K562 (cell line): ENCODE measurements around the gene C6orf47. TPM values are rescaled to one million over a fixed set of nuclear protein-coding genes. Genes with fewer than 3 reads are reported as not detected.
A peak's percentile ranks its signal among the peaks of the same experiment; 100 is the strongest.

Experiments
- CBX8 ChIP-seq: fragments of 200-600 bp; sonication (generic); IDR thresholded peaks from 2 replicates; pipeline ENCODE4 v1.6.1; 2012; ENCODE audit warnings: borderline replicate concordance, mixed run types, low read depth, mild to moderate bottlenecking, moderate library complexity, mixed read lengths, low read length, control low read depth, inconsistent platforms; ENCODE audit not compliant: poor library complexity, severe bottlenecking; ENCODE audit errors: extremely low read depth
- ELF1 ChIP-seq: fragments of 200-800 bp; sonication (Bioruptor generic); IDR thresholded peaks from 2 replicates; pipeline ENCODE4 v1.6.1; 2016; ENCODE audit warnings: missing genetic modification characterization, missing compliant biosample characterization
- IFI16 ChIP-seq: fragments of 250-450 bp; sonication (Bioruptor Pico); IDR thresholded peaks from 2 replicates; pipeline ENCODE4 v2.1.2; 2022; ENCODE audit warnings: mild to moderate bottlenecking, inconsistent platforms
- MAFK ChIP-seq: IDR thresholded peaks from 2 replicates; pipeline ENCODE4 v1.6.1; 2011; ENCODE audit warnings: low read length, improper control_type of control experiment
- MEIS2 ChIP-seq: fragments of 450-650 bp; IDR thresholded peaks from 2 replicates; pipeline ENCODE4 v1.6.1; 2014; ENCODE audit warnings: mild to moderate bottlenecking; ENCODE audit not compliant: partially characterized antibody
- NELFE ChIP-seq: IDR thresholded peaks from 2 replicates; pipeline ENCODE4 v1.6.1; 2011; ENCODE audit warnings: mild to moderate bottlenecking; ENCODE audit not compliant: insufficient read depth, insufficient read length
- PYGO2 ChIP-seq: fragments of 450-650 bp; IDR thresholded peaks from 2 replicates; pipeline ENCODE4 v1.6.1; 2016; ENCODE audit warnings: mild to moderate bottlenecking, missing genetic modification characterization, moderate library complexity, missing compliant biosample characterization
- RFX7 ChIP-seq: fragments of 250-450 bp; sonication (Bioruptor Pico); IDR thresholded peaks from 2 replicates; pipeline ENCODE4 v1.5.1; 2021; ENCODE audit warnings: mild to moderate bottlenecking
- RNF2 ChIP-seq: sonication (generic); IDR thresholded peaks from 2 replicates; pipeline ENCODE4 v1.6.1; 2016
- SIX5 ChIP-seq, 2 experiments: IDR thresholded peaks; 2 replicates each; pipeline ENCODE4 v1.6.1; 2011; ENCODE audit warnings: low read length in 2 of 2, borderline replicate concordance in 1 of 2, low read depth in 1 of 2, mild to moderate bottlenecking in 1 of 2, moderate library complexity in 1 of 2; ENCODE audit not compliant: insufficient read depth in 1 of 2
- TCFL5 ChIP-seq: fragments of 250-450 bp; sonication (Bioruptor Pico); conservative IDR thresholded peaks from 2 replicates; pipeline ENCODE4 v1.6.1; 2021; ENCODE audit warnings: mild to moderate bottlenecking, moderate library complexity, matching md5 sums
- ZNF212 ChIP-seq: fragments of 450-650 bp; formaldehyde crosslinking; IDR thresholded peaks from 2 replicates; pipeline ENCODE4 v1.4.0; 2020; ENCODE audit warnings: mild to moderate bottlenecking
- ZNF79 ChIP-seq: fragments of 250-450 bp; sonication (Bioruptor Pico); IDR thresholded peaks from 2 replicates; pipeline ENCODE4 v1.4.0; 2020; ENCODE audit warnings: low read depth, mild to moderate bottlenecking, moderate library complexity
- polyA plus RNA-seq, 8 experiments: library from polyadenylated mRNA; depleted of rRNA in 4 of 8; stranded (reverse) in 5 of 8; unstranded in 3 of 8; fragments of >200 nt; fragmentation: Nextera tagmentation in 2 of 8; fragmentation: Illumina TruSeq in 1 of 8; extraction: Ambion mirVana in 2 of 8; extraction: Trizol in 1 of 8; gene quantifications; 2 replicates each; pipeline versions ENCODE4 v1.2.1 to v1.2.3, GENCODE V29; 2011 to 2014; ENCODE audit warnings: inconsistent platforms in 1 of 8, missing spikeins in 1 of 8
- total RNA-seq, 7 experiments: library from RNA; depleted of rRNA in 6 of 7; stranded (reverse); fragments of >200 nt in 6 of 7; fragmentation: Illumina TruSeq in 2 of 7; extraction: Trizol in 2 of 7; gene quantifications; 2 replicates each; pipeline versions ENCODE4 v1.2.1 to v1.2.3, GENCODE V29; 2011 to 2021; ENCODE audit warnings: low replicate concordance in 1 of 7
- TF ChIP-seq, protein P1 (sequence below): sonication (generic); formaldehyde crosslinking; IDR thresholded peaks from 2 replicates; pipeline ENCODE4 v1.8.0; 2022; ENCODE audit warnings: missing genetic modification reagents, mild to moderate bottlenecking, borderline replicate concordance
- TF ChIP-seq, protein P2 (sequence below): sonication (generic); formaldehyde crosslinking; IDR thresholded peaks from 2 replicates; pipeline ENCODE4 v1.8.0; 2022; ENCODE audit warnings: missing genetic modification reagents, mild to moderate bottlenecking, moderate library complexity, borderline replicate concordance
- TF ChIP-seq, protein P3 (sequence below): fragments of 450-650 bp; IDR thresholded peaks from 2 replicates; pipeline ENCODE4 v1.6.1; 2016; ENCODE audit warnings: low read depth, mild to moderate bottlenecking, moderate library complexity
- TF ChIP-seq, protein P4 (sequence below): fragments of 250-450 bp; sonication (Bioruptor Pico); IDR thresholded peaks from 2 replicates; pipeline ENCODE4 v1.4.0; 2020; ENCODE audit warnings: mild to moderate bottlenecking, moderate library complexity, borderline replicate concordance
- TF ChIP-seq, protein P5 (sequence below): fragments of 450-650 bp; IDR thresholded peaks from 2 replicates; pipeline ENCODE4 v1.6.1; 2018; ENCODE audit warnings: mild to moderate bottlenecking, low read depth; ENCODE audit not compliant: partially characterized antibody

The C6orf47 gene
- total and polyA plus RNA-seq, 9 of the 15 experiments (the other 6 are each of a cell fraction or from before 2014, with no cell fraction given) = 0.14 to 43.8 (median 27.0) TPM

DNA sequence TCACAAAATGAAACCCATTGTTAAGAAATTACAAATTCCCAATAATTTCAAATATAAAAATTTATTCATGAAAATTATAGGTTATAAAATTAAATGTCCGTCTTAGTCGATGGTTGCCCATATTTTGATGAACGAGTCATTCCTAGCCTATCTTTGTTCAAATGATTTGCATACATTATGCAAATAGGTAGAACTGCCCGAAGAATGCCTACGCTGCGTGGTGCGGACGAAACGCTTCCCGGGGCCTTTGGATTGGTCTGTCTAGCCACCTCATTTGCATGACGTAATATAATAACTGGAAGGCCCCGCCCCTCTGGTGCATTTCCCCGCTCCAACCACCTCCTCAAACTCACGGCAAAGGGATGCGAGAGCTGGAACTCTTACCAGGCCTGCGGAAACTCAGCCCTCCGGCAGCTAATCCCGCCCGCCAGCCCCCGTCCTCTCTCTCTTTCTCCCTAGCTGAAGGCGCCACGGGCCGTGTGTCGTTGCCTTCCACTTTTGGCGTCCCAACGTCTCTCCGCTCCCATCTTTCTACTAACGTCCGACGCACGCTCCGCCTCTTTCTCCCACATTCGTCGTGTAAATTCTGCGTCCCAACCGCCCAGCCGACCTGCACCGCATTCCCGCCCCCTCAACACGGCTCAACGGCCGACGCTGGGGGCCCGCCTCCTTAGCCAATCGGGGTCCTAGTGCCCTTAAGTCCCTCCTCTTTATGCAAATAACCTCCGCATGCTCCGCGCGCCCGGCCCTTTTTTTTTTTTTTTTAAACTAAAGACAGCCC is 40.6 kb downstream of the C6orf47 start (continued):
- TF ChIP-seq RNF2 (peak; percentile 69), SIX5 (IDR thresholded peaks at IDR 0.05; ENCODE audit: borderline replicate concordance in 1 of 2, insufficient read depth in 1 of 2, low read depth in 1 of 2, low read length in 2 of 2) (no peak), ZNF79 (CRISPR knock-in tag) (peak; percentile 73), MAFK (peak; percentile 27), CBX8 (no peak), RFX7 (no peak), TCFL5 (no peak), ELF1 (tag) (0 out of 2 replicates have a peak, but pooled peaks have one; percentile 26), MEIS2 (peak; percentile 6), NELFE (no peak), PYGO2 (tag) (no peak), IFI16 (CRISPR knock-in tag) (no peak), ZNF212 (peak; percentile 79; the same call in 1 of the 2 replicates)
- TF ChIP-seq, protein P1, sequence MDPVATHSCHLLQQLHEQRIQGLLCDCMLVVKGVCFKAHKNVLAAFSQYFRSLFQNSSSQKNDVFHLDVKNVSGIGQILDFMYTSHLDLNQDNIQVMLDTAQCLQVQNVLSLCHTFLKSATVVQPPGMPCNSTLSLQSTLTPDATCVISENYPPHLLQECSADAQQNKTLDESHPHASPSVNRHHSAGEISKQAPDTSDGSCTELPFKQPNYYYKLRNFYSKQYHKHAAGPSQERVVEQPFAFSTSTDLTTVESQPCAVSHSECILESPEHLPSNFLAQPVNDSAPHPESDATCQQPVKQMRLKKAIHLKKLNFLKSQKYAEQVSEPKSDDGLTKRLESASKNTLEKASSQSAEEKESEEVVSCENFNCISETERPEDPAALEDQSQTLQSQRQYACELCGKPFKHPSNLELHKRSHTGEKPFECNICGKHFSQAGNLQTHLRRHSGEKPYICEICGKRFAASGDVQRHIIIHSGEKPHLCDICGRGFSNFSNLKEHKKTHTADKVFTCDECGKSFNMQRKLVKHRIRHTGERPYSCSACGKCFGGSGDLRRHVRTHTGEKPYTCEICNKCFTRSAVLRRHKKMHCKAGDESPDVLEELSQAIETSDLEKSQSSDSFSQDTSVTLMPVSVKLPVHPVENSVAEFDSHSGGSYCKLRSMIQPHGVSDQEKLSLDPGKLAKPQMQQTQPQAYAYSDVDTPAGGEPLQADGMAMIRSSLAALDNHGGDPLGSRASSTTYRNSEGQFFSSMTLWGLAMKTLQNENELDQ (CRISPR knock-in tag) = no peak
- TF ChIP-seq, protein P2, sequence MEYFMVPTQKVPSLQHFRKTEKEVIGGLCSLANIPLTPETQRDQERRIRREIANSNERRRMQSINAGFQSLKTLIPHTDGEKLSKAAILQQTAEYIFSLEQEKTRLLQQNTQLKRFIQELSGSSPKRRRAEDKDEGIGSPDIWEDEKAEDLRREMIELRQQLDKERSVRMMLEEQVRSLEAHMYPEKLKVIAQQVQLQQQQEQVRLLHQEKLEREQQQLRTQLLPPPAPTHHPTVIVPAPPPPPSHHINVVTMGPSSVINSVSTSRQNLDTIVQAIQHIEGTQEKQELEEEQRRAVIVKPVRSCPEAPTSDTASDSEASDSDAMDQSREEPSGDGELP = peak; percentile 94
- TF ChIP-seq, protein P3, sequence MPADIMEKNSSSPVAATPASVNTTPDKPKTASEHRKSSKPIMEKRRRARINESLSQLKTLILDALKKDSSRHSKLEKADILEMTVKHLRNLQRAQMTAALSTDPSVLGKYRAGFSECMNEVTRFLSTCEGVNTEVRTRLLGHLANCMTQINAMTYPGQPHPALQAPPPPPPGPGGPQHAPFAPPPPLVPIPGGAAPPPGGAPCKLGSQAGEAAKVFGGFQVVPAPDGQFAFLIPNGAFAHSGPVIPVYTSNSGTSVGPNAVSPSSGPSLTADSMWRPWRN = 0 out of 2 replicates have a peak, but pooled peaks have one; percentile 22
- TF ChIP-seq, protein P4, sequence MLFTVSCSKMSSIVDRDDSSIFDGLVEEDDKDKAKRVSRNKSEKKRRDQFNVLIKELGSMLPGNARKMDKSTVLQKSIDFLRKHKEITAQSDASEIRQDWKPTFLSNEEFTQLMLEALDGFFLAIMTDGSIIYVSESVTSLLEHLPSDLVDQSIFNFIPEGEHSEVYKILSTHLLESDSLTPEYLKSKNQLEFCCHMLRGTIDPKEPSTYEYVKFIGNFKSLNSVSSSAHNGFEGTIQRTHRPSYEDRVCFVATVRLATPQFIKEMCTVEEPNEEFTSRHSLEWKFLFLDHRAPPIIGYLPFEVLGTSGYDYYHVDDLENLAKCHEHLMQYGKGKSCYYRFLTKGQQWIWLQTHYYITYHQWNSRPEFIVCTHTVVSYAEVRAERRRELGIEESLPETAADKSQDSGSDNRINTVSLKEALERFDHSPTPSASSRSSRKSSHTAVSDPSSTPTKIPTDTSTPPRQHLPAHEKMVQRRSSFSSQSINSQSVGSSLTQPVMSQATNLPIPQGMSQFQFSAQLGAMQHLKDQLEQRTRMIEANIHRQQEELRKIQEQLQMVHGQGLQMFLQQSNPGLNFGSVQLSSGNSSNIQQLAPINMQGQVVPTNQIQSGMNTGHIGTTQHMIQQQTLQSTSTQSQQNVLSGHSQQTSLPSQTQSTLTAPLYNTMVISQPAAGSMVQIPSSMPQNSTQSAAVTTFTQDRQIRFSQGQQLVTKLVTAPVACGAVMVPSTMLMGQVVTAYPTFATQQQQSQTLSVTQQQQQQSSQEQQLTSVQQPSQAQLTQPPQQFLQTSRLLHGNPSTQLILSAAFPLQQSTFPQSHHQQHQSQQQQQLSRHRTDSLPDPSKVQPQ (CRISPR knock-in tag) = 0 out of 2 replicates have a peak, but pooled peaks have one; percentile 43
- TF ChIP-seq, protein P5, sequence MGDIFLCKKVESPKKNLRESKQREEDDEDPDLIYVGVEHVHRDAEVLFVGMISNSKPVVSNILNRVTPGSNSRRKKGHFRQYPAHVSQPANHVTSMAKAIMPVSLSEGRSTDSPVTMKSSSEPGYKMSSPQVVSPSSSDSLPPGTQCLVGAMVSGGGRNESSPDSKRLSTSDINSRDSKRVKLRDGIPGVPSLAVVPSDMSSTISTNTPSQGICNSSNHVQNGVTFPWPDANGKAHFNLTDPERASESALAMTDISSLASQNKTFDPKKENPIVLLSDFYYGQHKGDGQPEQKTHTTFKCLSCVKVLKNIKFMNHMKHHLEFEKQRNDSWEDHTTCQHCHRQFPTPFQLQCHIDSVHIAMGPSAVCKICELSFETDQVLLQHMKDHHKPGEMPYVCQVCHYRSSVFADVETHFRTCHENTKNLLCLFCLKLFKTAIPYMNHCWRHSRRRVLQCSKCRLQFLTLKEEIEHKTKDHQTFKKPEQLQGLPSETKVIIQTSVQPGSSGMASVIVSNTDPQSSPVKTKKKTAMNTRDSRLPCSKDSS = no peak
